ENCODE data around the gene IGLL1.

DNA sequence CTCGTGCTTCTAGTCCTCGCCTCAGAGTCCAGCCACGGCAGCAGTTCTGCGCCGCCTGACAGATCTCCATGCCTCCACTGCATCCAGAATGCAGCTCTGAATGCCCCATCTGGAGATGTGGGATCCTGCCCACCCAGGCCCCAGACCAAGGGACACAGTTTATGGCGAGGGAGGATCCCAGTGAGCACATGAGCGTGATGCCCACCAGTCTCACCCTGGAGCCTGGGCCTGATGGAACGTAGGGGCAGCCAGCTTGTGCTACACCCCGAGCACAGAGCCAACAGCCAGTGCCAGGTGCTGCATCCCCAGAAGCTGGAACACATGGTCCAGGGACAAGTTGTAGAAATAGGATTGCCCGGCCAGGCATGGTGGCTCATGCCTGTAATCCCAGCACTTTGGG lies 10.4 kb downstream of the IGLL1 start:
- TF ChIP-seq EGR1 (IDR thresholded peaks at IDR 0.05) = no peak
- no peak for TF ChIP-seq EP300 (IDR thresholded peaks at IDR 0.05; ENCODE audit: borderline replicate concordance)
- no peak for TF ChIP-seq CEBPB (IDR thresholded peaks at IDR 0.05)
- TF ChIP-seq, protein P1, sequence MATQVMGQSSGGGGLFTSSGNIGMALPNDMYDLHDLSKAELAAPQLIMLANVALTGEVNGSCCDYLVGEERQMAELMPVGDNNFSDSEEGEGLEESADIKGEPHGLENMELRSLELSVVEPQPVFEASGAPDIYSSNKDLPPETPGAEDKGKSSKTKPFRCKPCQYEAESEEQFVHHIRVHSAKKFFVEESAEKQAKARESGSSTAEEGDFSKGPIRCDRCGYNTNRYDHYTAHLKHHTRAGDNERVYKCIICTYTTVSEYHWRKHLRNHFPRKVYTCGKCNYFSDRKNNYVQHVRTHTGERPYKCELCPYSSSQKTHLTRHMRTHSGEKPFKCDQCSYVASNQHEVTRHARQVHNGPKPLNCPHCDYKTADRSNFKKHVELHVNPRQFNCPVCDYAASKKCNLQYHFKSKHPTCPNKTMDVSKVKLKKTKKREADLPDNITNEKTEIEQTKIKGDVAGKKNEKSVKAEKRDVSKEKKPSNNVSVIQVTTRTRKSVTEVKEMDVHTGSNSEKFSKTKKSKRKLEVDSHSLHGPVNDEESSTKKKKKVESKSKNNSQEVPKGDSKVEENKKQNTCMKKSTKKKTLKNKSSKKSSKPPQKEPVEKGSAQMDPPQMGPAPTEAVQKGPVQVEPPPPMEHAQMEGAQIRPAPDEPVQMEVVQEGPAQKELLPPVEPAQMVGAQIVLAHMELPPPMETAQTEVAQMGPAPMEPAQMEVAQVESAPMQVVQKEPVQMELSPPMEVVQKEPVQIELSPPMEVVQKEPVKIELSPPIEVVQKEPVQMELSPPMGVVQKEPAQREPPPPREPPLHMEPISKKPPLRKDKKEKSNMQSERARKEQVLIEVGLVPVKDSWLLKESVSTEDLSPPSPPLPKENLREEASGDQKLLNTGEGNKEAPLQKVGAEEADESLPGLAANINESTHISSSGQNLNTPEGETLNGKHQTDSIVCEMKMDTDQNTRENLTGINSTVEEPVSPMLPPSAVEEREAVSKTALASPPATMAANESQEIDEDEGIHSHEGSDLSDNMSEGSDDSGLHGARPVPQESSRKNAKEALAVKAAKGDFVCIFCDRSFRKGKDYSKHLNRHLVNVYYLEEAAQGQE (IDR thresholded peaks at IDR 0.05; ENCODE audit: low read depth) = no peak

Measured in Ishikawa (cell line).